H1 (cell line): ENCODE results near the gene CTBP2. TPM values are rescaled to one million over a fixed set of nuclear protein-coding genes. Genes with fewer than 3 reads are reported as not detected.

ENCODE experiments used
- CTCF ChIA-PET: fragments of 300-600 bp; sonication (Branson Sonifier 250); formaldehyde crosslinking; loops from one replicate; lab custom pipeline; 2021; ENCODE audit not compliant: partially characterized antibody; lab: Charles Lee
- POLR2A ChIA-PET: fragments of 300-600 bp; sonication (Branson Sonifier 250); formaldehyde crosslinking; loops from one replicate; lab custom pipeline; 2021; ENCODE audit warnings: inconsistent platforms; ENCODE audit not compliant: partially characterized antibody; lab: Charles Lee
- DNase-seq, 2 experiments: peaks; one replicate each; pipeline versions ENCODE4 v3.0.0 to v3.0.0-alpha.2; 2010 to 2022; ENCODE audit warnings: low spot score in 2 of 2, low read depth in 1 of 2, mixed read lengths in 1 of 2
- FAIRE-seq: peaks from 2 replicates; lab custom pipeline; 2011; peaks lifted over from hg19 to GRCh38; lab: Jason Lieb, UNC
- H2AFZ ChIP-seq: 2 replicates; pipeline ENCODE4 v1.8.1; 2012; ENCODE audit warnings: low read length, inconsistent platforms
- H2AK5ac ChIP-seq: 2 replicates; pipeline ENCODE4 v1.6.1; 2013; ENCODE audit warnings: low read depth, low read length
- H2BK120ac ChIP-seq: replicated peaks from 2 replicates; pipeline ENCODE3; 2013; ENCODE audit warnings: low read depth, low read length, inconsistent platforms
- H2BK12ac ChIP-seq: 2 replicates; pipeline ENCODE4 v1.6.1; 2013; ENCODE audit warnings: low read depth, low read length
- H2BK15ac ChIP-seq: 2 replicates; pipeline ENCODE4 v1.6.1; 2013; ENCODE audit warnings: low read length
- H2BK20ac ChIP-seq: 2 replicates; pipeline ENCODE4 v1.6.1; 2013; ENCODE audit warnings: low read length
- H2BK5ac ChIP-seq: 2 replicates; pipeline ENCODE4 v1.6.1; 2013; ENCODE audit warnings: low read depth, low read length
- H3K14ac ChIP-seq: 2 replicates; pipeline ENCODE4 v1.6.1; 2013; ENCODE audit warnings: inconsistent platforms; ENCODE audit not compliant: insufficient read length
- H3K18ac ChIP-seq: 2 replicates; pipeline ENCODE4 v1.6.1; 2013; ENCODE audit warnings: low read length; ENCODE audit errors: extremely low read depth
- H3K23ac ChIP-seq: 2 replicates; pipeline ENCODE4 v1.6.1; 2013; ENCODE audit warnings: inconsistent platforms; ENCODE audit not compliant: insufficient read length
- H3K23me2 ChIP-seq: 2 replicates; pipeline ENCODE4 v1.6.1; 2013; ENCODE audit warnings: low read depth, low read length
- H3K27ac ChIP-seq: 2 replicates; pipeline ENCODE4 v1.6.1; 2011; ENCODE audit warnings: low read depth, low read length, inconsistent platforms
- H3K27me3 ChIP-seq, 4 experiments: replicated peaks in 1 of 4; 1 replicate in 1 of 4; 2 replicates in 3 of 4; pipeline versions ENCODE4 v1.6.1 to v1.8.1; 2011 to 2013; ENCODE audit warnings: low read length in 3 of 4, mild to moderate bottlenecking in 3 of 4, inconsistent platforms in 2 of 4, mixed read lengths in 2 of 4, moderate library complexity in 1 of 4; ENCODE audit not compliant: control insufficient read depth in 3 of 4, insufficient read depth in 3 of 4; ENCODE audit errors: extremely low read depth in 1 of 4
- H3K36me3 ChIP-seq, 4 experiments: 2 replicates each; pipeline versions ENCODE4 v1.6.1 to v1.8.1; 2011 to 2013; ENCODE audit warnings: mild to moderate bottlenecking in 4 of 4, low read length in 3 of 4, moderate library complexity in 2 of 4, control low read depth in 1 of 4, inconsistent platforms in 1 of 4; ENCODE audit not compliant: insufficient read depth in 4 of 4, control insufficient read depth in 2 of 4
- H3K4ac ChIP-seq: replicated peaks from 2 replicates; pipeline ENCODE3; 2013; ENCODE audit warnings: low read length, low read depth, mixed read lengths, inconsistent platforms; ENCODE audit not compliant: insufficient read length
- H3K4me1 ChIP-seq, 4 experiments: replicated peaks in 1 of 4; 1 replicate in 1 of 4; 2 replicates in 3 of 4; pipeline versions ENCODE4 v1.6.1 to v1.8.1; 2011 to 2013; ENCODE audit warnings: low read length in 3 of 4, inconsistent platforms in 2 of 4, mixed read lengths in 1 of 4; ENCODE audit not compliant: insufficient read depth in 4 of 4, control insufficient read depth in 3 of 4
- H3K4me2 ChIP-seq, 2 experiments: 2 replicates each; pipeline versions ENCODE4 v1.6.1 to v1.8.1; 2011 to 2013; ENCODE audit warnings: low read depth in 2 of 2, low read length in 2 of 2, control low read depth in 1 of 2, inconsistent platforms in 1 of 2, mild to moderate bottlenecking in 1 of 2; ENCODE audit not compliant: insufficient read depth in 1 of 2
- H3K4me3 ChIP-seq, 4 experiments: fragments of 200-600, 300-600 bp in 1 of 4; sonication (generic), shearing (Covaris generic), sonication (Bioruptor Twin) in 1 of 4; 2 replicates each; pipeline versions ENCODE4 v1.5.1 to v1.8.1; 2011 to 2016; ENCODE audit warnings: low read length in 4 of 4, low read depth in 3 of 4, control low read depth in 2 of 4, inconsistent platforms in 2 of 4, mild to moderate bottlenecking in 2 of 4, mixed read lengths in 1 of 4, moderate library complexity in 1 of 4; ENCODE audit not compliant: insufficient read depth in 2 of 4; ENCODE audit errors: extremely low read depth in 1 of 4
- H3K56ac ChIP-seq: replicated peaks from 2 replicates; pipeline ENCODE3; 2013; ENCODE audit warnings: low read depth, mild to moderate bottlenecking, mixed read lengths, low read length, inconsistent platforms; ENCODE audit not compliant: insufficient read length
- H3K79me1 ChIP-seq: 2 replicates; pipeline ENCODE4 v1.6.1; 2013; ENCODE audit warnings: low read depth, low read length, control low read depth
- H3K79me2 ChIP-seq, 2 experiments: 2 replicates each; pipeline versions ENCODE4 v1.6.1 to v1.8.1; 2012 to 2013; ENCODE audit warnings: low read length in 2 of 2, mild to moderate bottlenecking in 2 of 2, inconsistent platforms in 1 of 2; ENCODE audit not compliant: insufficient read depth in 2 of 2, control insufficient read depth in 1 of 2
- H3K9ac ChIP-seq, 4 experiments: replicated peaks in 1 of 4; 1 replicate in 1 of 4; 2 replicates in 3 of 4; pipeline versions ENCODE4 v1.6.1 to v1.8.1; 2011 to 2013; ENCODE audit warnings: low read depth in 3 of 4, low read length in 3 of 4, control low read depth in 2 of 4, mild to moderate bottlenecking in 2 of 4, moderate library complexity in 2 of 4, inconsistent platforms in 1 of 4; ENCODE audit errors: extremely low read depth in 1 of 4
- H3K9me3 ChIP-seq, 2 experiments: 2 replicates each; pipeline versions ENCODE4 v1.6.1 to v1.8.1; 2012 to 2013; ENCODE audit warnings: mild to moderate bottlenecking in 2 of 2, moderate library complexity in 2 of 2, control low read depth in 1 of 2, inconsistent platforms in 1 of 2, low read depth in 1 of 2, low read length in 1 of 2, mixed read lengths in 1 of 2; ENCODE audit not compliant: insufficient read depth in 2 of 2
- H4K20me1 ChIP-seq, 2 experiments: replicated peaks in 1 of 2; 2 replicates each; pipeline versions ENCODE3 to v1.8.1; 2011 to 2013; ENCODE audit warnings: inconsistent platforms in 2 of 2, low read length in 2 of 2, mild to moderate bottlenecking in 1 of 2; ENCODE audit not compliant: insufficient read depth in 2 of 2, control insufficient read depth in 1 of 2
- H4K5ac ChIP-seq: 2 replicates; pipeline ENCODE4 v1.6.1; 2013; ENCODE audit warnings: low read length, low read depth, mixed read lengths, inconsistent platforms; ENCODE audit not compliant: insufficient read length
- H4K8ac ChIP-seq: 2 replicates; pipeline ENCODE4 v1.8.0; 2013; ENCODE audit warnings: mild to moderate bottlenecking, moderate library complexity, low read length, inconsistent platforms; ENCODE audit not compliant: insufficient read depth; ENCODE audit errors: extremely low read depth
- H4K91ac ChIP-seq: replicated peaks from 2 replicates; pipeline ENCODE3; 2013; ENCODE audit warnings: low read length, mixed read lengths, inconsistent platforms; ENCODE audit not compliant: insufficient read length
- CREB1 ChIP-seq: IDR thresholded peaks from 2 replicates; pipeline ENCODE4 v1.6.1; 2012; ENCODE audit warnings: inconsistent platforms
- KDM4A ChIP-seq: IDR thresholded peaks from one replicate; pipeline ENCODE4 v1.7.1; 2012; ENCODE audit warnings: low read depth, mild to moderate bottlenecking, moderate library complexity, low read length, inconsistent platforms; ENCODE audit not compliant: severe bottlenecking
- PHF8 ChIP-seq: fragments of 200-600 bp; sonication (generic); conservative IDR thresholded peaks from 2 replicates; pipeline ENCODE4 v1.7.1; 2012; ENCODE audit warnings: low read depth, mild to moderate bottlenecking, inconsistent platforms, low read length, moderate library complexity
- POU5F1 ChIP-seq: IDR thresholded peaks from 2 replicates; pipeline ENCODE4 v1.6.1; 2011; ENCODE audit warnings: low read depth, mild to moderate bottlenecking, low read length, moderate library complexity
- SIRT6 ChIP-seq: IDR thresholded peaks from one replicate; pipeline ENCODE4 v1.7.1; 2012; ENCODE audit warnings: low read length, inconsistent platforms
- SIX5 ChIP-seq: IDR thresholded peaks from 2 replicates; pipeline ENCODE4 v1.6.1; 2011; ENCODE audit warnings: mild to moderate bottlenecking, low read depth, low read length
- TAF1 ChIP-seq: IDR thresholded peaks from 2 replicates; pipeline ENCODE4 v1.6.1; 2011; ENCODE audit warnings: mild to moderate bottlenecking, low read depth, low read length
- TEAD4 ChIP-seq: IDR thresholded peaks from 2 replicates; pipeline ENCODE4 v1.6.1; 2012; ENCODE audit warnings: low read depth, low read length, inconsistent platforms, mixed read lengths
- YY1 ChIP-seq: IDR thresholded peaks from 2 replicates; pipeline ENCODE4 v1.6.1; 2011; ENCODE audit warnings: low read depth, mild to moderate bottlenecking, low read length
- WGBS, 2 experiments: shearing (Covaris generic) in 1 of 2; methylation state at CpG; one replicate each; pipeline versions ENCODE4 v1.1.6 to v1.1.7; 2013 to 2015; ENCODE audit warnings: low lambda C conversion rate in 2 of 2, mixed read lengths in 2 of 2, inconsistent platforms in 1 of 2, low coverage in 1 of 2, missing lambda C conversion rate in 1 of 2; ENCODE audit not compliant: insufficient replicate concordance in 2 of 2, insufficient coverage in 1 of 2, insufficient read length in 1 of 2; ENCODE audit errors: extremely low coverage in 1 of 2, missing lambda C conversion rate in 1 of 2; 5-methylcytosine and 5-hydroxymethylcytosine counted together
- polyA plus RNA-seq, 7 experiments: library from polyadenylated mRNA; depleted of rRNA in 3 of 7; stranded (reverse) in 5 of 7; unstranded in 2 of 7; fragments of >200 nt in 5 of 7; fragments of 200-250 nt in 2 of 7; gene quantifications; 1 replicate in 5 of 7; 2 replicates in 1 of 7; 4 replicates in 1 of 7; pipeline versions ENCODE4 v1.2.1 to v1.2.3, GENCODE V29; 2011 to 2013; ENCODE audit warnings: missing spikeins in 2 of 7, mixed read lengths in 2 of 7
- total RNA-seq: library from RNA; stranded (reverse); fragmentation: NEBNext Ultra II Directional; extraction: Animal tissue kit (Norgen Biotek cat#: 25700); gene quantifications from 2 replicates; pipeline ENCODE4 v1.2.1, GENCODE V29; 2021

The CTBP2 gene
- total and polyA plus RNA-seq, 2 of the 8 experiments (the other 6 are each of a cell fraction or from before 2014, with no cell fraction given), result 208 to 221 TPM

GRCh38 chr10:125118011-125118611, 42.3 kb downstream of the CTBP2 start:
- Histone ChIP-seq H2BK15ac (no peak overlapping the region), H2BK5ac (no peak overlapping the region), H3K23me2 (no peaks in the 10 kb centered on the region), H2AFZ (no peak overlapping the region), H3K36me3 (peaks cover 0 to 41% (median 5%) of the 10 kb centered on the region in 4 experiments; a peak in 7 of 8 replicates), H3K4me3 (no peak overlapping the region), H3K4ac (no peak overlapping the region), H3K23ac (no peak overlapping the region), H2BK12ac (no peak overlapping the region), H2AK5ac (no peak overlapping the region), H3K56ac (no peak overlapping the region), H4K5ac (no peak overlapping the region), H3K79me2 (peaks cover 86 to 100% of the 10 kb centered on the region in 2 experiments), H3K9ac (no peak overlapping the region), H3K18ac (no peak overlapping the region), H4K91ac (no peak overlapping the region), H3K27ac (no peak overlapping the region), H2BK20ac (no peak overlapping the region), H4K8ac (peak overlapping the region; percentile 41), H3K79me1 (peaks cover 41% of the 10 kb centered on the region), H2BK120ac (no peak overlapping the region), H3K9me3 (no peaks in the 10 kb centered on the region), H3K27me3 (no peaks in the 10 kb centered on the region), H4K20me1 (peaks cover 81 to 89% of the 10 kb centered on the region in 2 experiments), H3K14ac (no peak overlapping the region), H3K4me1 (peaks cover 13 to 41% (median 24%) of the 10 kb centered on the region in 4 experiments), H3K4me2 (no peak overlapping the region)
- 94% methylated on average over 14 of the region's 14 CpGs; no CpG with 5 or more reads in 1 of the 2 experiments for WGBS, 2 experiments
- POLR2A ChIA-PET, result interaction anchor here (0.5 to 2.4 kb wide), 8 partner anchors 10 to 301 kb away, joined by 3 to 8 read pairs (median 4); no protein-coding TSS in a partner anchor
- no peak for DNase-seq
- no peak for TF ChIP-seq POU5F1
- TF ChIP-seq SIRT6, result no peak
- no peak for TF ChIP-seq YY1
- TF ChIP-seq PHF8, result no peak
- no peak for TF ChIP-seq TAF1
- no peak for TF ChIP-seq CREB1
- TF ChIP-seq SIX5, result no peak
- TF ChIP-seq KDM4A, result no peak
- no peak for TF ChIP-seq TEAD4
- FAIRE-seq, result no peak
- CTCF ChIA-PET, result interaction anchor here (0.9 to 1.2 kb wide), 3 partner anchors 13 to 18 kb away, joined by 3 to 5 read pairs (median 3); no protein-coding TSS in a partner anchor
